Suprapubic skin (tissue), 4 donors: Measurements from ENCODE around the gene S100B.

ENCODE experiments used
- CTCF ChIP-seq, 2 donors: fragments of 200-600 bp in 1 of 2; fragments of 450-650 bp in 1 of 2; sonication (generic) in 1 of 2; IDR thresholded peaks; one replicate each; pipeline ENCODE4 v1.5.1; 2016 to 2019; ENCODE audit warnings: antibody characterized with exemption in 2 of 2, mild to moderate bottlenecking in 1 of 2, moderate library complexity in 1 of 2
- EP300 ChIP-seq: sonication (generic); formaldehyde crosslinking; IDR thresholded peaks from one replicate; pipeline ENCODE4 v1.6.1; 2017; ENCODE audit warnings: antibody characterized with exemption
- POLR2AphosphoS5 ChIP-seq, 3 donors: sonication (generic); formaldehyde crosslinking; IDR thresholded peaks; one replicate each; pipeline ENCODE4 v1.6.1; 2017; ENCODE audit warnings: antibody characterized with exemption in 3 of 3

- no peak for TF ChIP-seq EP300
- TF ChIP-seq CTCF (IDR thresholded peaks at IDR 0.05), result no peak
- no peak for TF ChIP-seq POLR2AphosphoS5 (IDR thresholded peaks at IDR 0.05)
Observed at GRCh38 chr21:46619846-46620245, 15.0 kb upstream of the S100B start.
